GM12892 (cell line): Measurements from ENCODE around the gene DNAJB8.

ENCODE experiments used
- DNase-seq: peaks from one replicate; pipeline ENCODE4 v3.0.0; 2011; ENCODE audit not compliant: insufficient read length
- FAIRE-seq: peaks from 2 replicates; lab custom pipeline; 2011; peaks lifted over from hg19 to GRCh38; lab: Jason Lieb, UNC
- POLR2A ChIP-seq: IDR thresholded peaks from 2 replicates; pipeline ENCODE4 v1.6.1; 2011; ENCODE audit warnings: low read depth, low read length, control low read depth
- POLR2AphosphoS5 ChIP-seq: IDR thresholded peaks from 2 replicates; pipeline ENCODE4 v1.6.1; 2011; ENCODE audit warnings: low read depth, low read length, control low read depth
- TAF1 ChIP-seq: IDR thresholded peaks from 2 replicates; pipeline ENCODE4 v1.6.1; 2011; ENCODE audit warnings: low read depth, mild to moderate bottlenecking, control low read depth, low read length, borderline replicate concordance

Gene DNAJB8

DNA sequence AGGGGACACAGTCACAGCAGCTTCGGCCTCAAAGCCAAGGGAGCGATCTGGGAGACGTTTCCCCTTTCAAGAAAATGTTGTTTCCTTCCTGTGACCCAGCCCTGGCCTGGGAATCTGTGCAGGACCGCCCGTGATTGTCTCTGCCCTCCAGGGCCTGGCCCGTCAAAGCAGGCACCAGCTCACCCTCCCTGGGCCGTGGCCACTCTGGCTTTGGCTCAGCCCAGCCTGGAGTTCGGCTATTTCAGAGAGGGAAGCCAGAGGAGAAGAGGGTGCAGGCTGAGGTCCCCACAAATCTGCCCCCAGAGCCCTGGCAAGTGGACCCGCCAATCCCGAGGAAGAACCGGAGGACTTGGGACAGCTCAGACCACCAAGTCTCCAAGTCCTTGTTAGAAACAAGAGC, 13.6 kb upstream of the DNAJB8 start:
- DNase-seq (no peak), FAIRE-seq (no peak)
- TF ChIP-seq TAF1 (no peak), POLR2AphosphoS5 (no peak), POLR2A (no peak)

DNA sequence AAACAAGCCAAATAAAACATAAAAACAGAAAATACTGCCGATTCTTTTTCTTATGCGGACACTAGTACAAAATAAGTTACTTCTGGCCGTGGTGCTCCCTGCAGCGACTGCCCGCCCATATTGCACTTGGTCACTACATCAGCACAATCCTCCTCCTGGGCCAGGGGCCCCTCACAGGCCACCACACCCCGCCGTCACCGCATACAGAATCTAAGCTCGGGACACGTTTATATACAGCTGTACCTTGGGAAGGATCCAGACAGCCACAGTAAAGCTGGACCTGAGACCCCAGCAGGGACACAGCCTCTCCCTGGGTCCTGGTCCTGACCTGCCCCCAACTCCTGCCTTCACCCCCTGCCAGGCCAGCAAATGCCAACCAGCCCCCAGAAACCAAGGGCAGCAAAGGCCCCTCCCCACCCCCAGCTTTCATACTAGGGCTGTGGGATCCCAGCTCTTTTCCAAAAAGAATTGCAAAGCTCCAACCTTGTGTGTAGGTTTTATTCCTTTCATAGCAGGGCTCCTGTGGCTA, 12.9 kb upstream of the DNAJB8 start:
- DNase-seq (no peak), FAIRE-seq (no peak)
- TF ChIP-seq POLR2A (no peak), TAF1 (no peak), POLR2AphosphoS5 (no peak)

DNA sequence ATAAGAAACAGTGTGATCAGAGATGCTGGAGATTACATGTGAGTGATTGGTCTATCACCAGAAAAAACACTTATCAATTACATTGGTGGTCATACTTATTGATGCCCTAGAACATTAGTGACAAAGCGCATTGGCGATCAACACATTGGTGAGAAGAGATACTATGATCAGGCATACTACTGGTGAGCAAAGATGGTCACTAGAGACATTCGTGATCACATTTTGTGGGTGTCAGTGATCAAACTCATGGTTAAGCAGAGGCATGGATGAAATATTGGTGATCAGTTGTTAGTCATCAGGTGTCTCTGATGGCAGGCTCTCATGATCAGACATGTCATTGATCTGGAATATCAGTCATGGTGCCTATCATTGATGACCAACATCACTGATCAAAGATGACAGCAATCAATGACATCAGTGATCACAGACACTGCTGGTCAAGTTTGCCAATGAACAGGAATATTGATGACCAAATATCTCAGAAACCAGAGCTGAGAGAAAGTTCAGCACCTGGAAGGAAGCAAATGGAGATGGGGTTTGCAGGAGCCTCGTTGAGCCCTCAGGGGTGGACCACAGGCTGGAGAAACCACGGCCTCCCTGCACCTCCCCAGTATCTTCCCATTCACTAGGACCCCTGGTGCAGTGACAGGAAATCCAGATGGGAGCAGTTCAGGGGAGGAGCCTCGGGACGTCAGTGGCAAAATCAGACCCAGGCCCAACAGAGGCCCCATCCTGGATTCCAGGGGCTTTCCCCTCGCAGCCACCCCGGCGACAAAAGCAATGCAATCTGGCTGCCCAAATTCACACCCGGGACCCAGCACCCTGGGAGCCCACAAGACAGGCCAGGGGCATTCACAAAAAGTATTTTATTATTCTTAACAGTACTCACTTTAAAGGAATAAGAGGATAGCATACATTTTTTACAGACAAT, 12.2 kb upstream of the DNAJB8 start:
- DNase-seq (no peak), FAIRE-seq (no peak)
- TF ChIP-seq POLR2AphosphoS5, result no peak
- TF ChIP-seq POLR2A, result no peak
- no peak for TF ChIP-seq TAF1

DNA sequence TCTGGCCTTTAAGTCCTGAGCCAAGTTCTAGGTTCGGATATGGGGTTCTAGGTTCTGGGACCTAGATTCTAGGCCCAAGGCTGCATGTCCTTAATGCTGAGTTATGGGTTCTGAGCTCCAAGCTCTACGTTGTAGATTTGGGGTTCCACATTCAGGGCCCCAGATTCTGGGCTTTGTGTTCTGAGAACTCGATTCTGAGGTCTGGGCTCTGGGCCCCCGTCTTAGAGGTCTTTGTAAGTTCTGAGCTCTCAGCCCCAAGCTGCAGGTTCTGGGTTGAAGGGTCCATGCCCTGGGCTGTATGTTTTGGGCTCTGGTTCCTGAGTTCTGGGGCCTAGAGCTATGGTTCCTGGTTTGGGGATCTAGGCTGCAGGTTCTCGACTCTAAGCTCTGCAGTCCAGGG, 10.0 kb upstream of the DNAJB8 start:
- TF ChIP-seq POLR2AphosphoS5 (no peak), POLR2A (no peak), TAF1 (no peak)
- DNase-seq (no peak), FAIRE-seq (no peak)

DNA sequence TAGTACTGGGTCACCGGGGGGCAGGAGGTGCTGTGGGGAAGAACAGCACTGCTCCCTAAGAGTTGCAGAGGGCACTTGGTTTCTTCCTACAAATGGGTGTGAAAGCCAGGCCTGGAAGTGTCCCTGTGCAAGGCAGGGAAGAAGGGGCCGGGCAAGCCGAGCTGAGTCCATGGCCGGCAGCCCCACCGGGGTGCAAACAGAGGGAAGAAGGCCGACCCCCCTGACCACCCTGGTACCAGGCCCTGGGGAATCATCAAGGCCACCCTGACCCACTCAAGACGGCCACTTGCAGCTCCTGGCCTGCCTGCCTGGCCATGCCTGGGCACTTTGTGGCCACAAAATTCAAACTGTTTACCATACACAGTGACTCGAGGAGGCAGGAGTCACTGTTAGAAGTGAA, 8.7 kb upstream of the DNAJB8 start:
- no peak for DNase-seq
- FAIRE-seq, result no peak
- TF ChIP-seq TAF1, result no peak
- TF ChIP-seq POLR2AphosphoS5, result no peak
- no peak for TF ChIP-seq POLR2A

DNA sequence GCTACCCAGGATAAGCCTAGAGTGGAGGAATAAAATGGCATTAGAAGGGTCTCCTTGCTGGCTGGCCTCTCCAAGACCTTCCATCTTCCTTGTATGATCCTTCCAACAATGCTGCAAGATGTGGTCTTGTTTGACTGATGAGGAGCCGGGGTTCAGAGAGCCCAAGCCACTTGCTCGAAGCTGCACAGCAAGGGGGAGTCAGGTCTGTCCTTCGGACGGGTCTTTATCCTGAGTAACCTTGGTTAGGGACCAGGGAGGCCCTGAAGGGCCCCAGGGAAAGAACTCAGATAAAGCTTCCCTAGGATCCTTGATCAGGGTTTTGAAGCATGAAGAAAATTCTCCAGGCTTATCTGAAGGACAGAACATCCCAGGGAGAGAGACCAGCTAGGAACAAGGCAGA, 7.0 kb upstream of the DNAJB8 start:
- DNase-seq (no peak), FAIRE-seq (no peak)
- no peak for TF ChIP-seq TAF1
- TF ChIP-seq POLR2AphosphoS5, result no peak
- TF ChIP-seq POLR2A, result no peak

DNA sequence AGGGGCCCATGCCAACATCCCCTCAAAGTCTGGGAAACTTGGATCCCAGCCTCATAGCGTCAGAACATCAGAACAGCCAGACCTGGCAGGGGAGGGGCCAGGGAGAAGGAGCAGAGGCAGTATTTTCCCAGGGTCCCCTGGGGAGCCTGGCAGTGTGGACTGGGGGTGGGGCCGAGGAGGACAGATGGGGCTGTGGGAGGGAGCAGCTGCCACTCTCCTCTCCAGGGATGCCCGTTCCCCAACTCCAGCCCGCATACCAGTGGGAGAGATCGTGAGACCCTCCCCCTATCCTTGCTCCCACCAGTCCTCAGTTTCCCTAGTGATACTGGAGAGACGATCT, 6.5 kb upstream of the DNAJB8 start:
- FAIRE-seq (no peak), DNase-seq (no peak)
- TF ChIP-seq POLR2A (no peak), TAF1 (no peak), POLR2AphosphoS5 (no peak)

DNA sequence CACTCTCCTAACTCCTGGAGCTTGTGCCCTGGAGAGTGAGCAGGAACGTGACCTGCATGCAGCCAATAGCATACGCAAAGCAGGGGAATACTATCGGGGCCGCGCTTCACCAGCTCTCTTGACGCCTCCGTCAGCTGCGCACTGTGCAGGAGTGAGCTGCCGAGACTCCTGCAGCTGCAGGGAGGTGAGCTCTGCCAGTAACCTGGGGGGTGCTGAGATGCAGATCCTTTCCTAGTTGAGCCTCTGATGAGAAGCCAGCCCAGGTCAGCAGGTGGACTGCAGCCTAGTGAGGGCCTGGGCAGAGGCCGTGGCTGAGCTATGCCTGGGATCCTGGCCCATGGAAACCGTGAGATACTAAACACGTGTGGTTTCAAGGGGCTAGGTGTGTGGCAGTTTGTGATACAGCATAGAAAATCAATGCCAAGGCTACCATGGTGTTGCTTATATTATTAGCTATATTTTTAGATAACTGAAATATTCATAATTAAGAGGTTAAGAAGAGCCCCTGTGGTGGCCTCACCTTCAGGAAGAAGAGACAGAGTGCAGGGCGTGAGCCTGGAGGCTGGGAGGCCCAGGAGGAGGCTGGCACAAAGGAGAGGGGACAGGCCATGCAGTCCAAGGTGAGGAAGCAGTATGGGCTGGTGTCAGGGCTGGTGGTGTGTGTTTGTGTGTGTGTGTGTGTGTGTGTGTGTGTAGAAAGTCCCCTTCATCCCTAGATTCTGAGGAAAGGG, 5.9 kb upstream of the DNAJB8 start:
- TF ChIP-seq POLR2AphosphoS5 (no peak), POLR2A (no peak), TAF1 (no peak)
- DNase-seq (no peak), FAIRE-seq (no peak)

DNA sequence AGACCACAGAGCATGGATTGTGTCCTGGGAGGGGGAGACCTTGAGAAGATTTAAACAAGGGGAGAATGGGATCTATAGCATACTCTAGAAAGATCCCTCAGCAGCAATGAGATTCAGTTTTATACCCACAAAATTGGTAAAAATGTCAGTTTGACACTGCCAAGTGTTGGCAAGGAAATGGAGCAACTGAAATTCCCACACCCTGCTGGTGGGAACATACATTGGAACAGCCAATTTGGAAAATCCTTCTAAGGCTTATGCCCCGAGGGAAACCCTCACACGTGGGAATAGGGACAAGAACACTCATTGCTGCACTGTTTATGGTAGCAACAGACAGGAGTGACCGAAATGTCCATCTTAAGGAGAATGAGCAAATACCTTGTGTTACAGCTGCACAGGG, 5.0 kb upstream of the DNAJB8 start:
- no peak for DNase-seq
- no peak for TF ChIP-seq POLR2AphosphoS5
- TF ChIP-seq POLR2A, result no peak
- TF ChIP-seq TAF1, result no peak
- no peak for FAIRE-seq

DNA sequence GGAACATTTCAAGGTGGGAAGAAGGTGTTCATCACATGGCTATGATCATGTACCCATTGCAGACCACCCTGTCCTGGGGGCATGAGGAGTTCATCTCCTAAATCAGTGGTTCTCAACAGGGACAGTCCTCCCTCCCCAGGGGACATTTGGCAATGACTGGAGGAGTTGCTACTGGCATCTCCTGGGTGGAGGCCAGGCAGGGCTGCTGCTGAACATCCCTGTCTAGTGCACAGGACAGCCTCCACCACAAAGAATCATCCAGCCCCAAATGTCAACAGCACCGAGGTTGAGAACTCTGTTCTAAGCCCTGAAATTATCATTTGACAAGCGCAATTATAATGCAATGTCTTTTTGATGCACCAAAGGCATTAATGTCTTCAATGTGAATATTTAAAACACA, 4.4 kb upstream of the DNAJB8 start:
- no peak for FAIRE-seq
- TF ChIP-seq POLR2A (no peak), TAF1 (no peak), POLR2AphosphoS5 (no peak)
- DNase-seq, result no peak

DNA sequence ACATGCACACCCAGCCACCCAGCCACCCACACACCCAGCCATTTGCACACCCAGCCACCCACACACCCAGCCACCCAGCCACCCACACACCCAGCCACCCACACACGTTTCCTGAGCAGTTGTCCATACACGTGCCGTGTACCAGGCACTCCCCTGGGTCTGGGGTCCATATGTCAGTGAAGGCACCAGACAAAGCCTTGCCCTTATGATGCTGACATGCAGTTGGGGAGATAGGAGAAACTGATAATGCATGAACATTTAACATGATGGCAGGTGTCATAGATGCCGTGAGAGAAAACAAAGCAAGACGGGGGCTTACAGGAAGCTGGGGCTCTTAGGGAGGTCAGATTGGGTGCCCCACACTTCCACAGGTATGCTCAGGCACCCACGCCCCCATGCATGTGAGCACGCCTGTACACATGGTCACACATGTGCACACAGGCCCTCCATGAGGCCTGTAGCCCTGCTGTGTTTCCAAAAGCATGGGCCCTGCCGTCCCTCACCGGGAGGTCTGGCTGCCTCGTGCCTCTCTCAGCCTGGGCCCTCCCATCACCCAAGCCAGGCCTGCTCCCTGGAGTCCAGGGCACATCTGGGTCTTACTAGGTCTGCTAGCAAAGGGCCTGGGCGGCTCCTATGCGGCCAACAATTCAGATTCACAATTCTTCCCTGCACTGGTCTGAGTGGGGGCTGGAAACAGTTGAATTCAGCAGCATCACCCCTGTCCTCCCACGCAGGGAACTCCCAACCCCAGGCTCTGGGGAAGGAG, 3.6 kb upstream of the DNAJB8 start:
- DNase-seq (no peak), FAIRE-seq (no peak)
- no peak for TF ChIP-seq POLR2AphosphoS5
- TF ChIP-seq POLR2A, result no peak
- TF ChIP-seq TAF1, result no peak

DNA sequence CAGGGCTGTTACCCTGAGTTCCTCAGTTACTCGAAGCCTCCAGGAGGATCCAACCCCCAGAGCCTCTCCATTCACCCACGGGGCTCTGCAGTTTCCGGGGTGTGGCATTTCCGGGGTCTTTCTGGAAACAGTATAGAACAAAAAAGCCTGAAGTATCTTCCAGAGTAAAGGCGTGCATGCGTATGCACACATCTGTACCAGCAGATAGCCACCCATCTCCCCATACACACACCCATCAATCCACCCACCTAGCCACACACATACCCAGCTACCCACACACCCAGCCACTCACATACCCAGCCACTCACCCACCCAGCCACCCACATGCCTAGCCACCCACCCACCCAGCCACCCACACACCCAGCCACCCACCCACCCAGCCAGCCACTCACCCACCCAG, 2.9 kb upstream of the DNAJB8 start:
- FAIRE-seq, result no peak
- DNase-seq, result no peak
- TF ChIP-seq POLR2A (no peak), POLR2AphosphoS5 (no peak), TAF1 (no peak)
